ENCODE measurements around the gene SMPD3.

DNA sequence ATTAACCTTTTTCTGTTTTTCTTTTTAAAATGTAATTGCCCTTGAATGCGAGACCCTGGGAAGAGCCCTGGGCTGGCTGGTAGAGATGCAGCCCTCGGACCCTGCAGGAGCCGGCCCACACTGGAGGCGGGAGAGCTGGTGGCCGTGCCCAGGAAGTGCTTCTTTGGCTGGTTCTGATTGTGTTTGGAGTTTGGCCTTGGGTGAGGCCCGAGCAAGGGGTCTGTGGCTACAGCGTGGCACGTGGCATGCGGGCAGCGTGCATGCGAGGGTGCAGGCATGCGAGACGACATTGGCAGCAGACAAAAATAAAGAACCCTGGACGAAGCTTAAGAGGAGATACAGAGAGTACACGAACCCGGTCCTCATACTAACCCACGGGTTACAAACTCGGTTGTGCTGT, 87.8 kb downstream of the SMPD3 start:
- TF ChIP-seq ATF1 (CRISPR knock-in tag; IDR thresholded peaks at IDR 0.05) (no peak), SMAD3 (CRISPR knock-in tag; IDR thresholded peaks at IDR 0.05; ENCODE audit: borderline replicate concordance) (no peak), USF2 (CRISPR knock-in tag; IDR thresholded peaks at IDR 0.05) (no peak), FOXJ3 (CRISPR knock-in tag; IDR thresholded peaks at IDR 0.05; ENCODE audit: borderline replicate concordance) (no peak), ETV6 (CRISPR knock-in tag; IDR thresholded peaks at IDR 0.05) (no peak)
- TF ChIP-seq, protein P1, sequence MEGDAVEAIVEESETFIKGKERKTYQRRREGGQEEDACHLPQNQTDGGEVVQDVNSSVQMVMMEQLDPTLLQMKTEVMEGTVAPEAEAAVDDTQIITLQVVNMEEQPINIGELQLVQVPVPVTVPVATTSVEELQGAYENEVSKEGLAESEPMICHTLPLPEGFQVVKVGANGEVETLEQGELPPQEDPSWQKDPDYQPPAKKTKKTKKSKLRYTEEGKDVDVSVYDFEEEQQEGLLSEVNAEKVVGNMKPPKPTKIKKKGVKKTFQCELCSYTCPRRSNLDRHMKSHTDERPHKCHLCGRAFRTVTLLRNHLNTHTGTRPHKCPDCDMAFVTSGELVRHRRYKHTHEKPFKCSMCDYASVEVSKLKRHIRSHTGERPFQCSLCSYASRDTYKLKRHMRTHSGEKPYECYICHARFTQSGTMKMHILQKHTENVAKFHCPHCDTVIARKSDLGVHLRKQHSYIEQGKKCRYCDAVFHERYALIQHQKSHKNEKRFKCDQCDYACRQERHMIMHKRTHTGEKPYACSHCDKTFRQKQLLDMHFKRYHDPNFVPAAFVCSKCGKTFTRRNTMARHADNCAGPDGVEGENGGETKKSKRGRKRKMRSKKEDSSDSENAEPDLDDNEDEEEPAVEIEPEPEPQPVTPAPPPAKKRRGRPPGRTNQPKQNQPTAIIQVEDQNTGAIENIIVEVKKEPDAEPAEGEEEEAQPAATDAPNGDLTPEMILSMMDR (IDR thresholded peaks at IDR 0.05), result no peak

Measured in WTC11 (cell line).